B cell (primary cell): ENCODE data around the gene ZNF836.

Source experiments
- CTCF ChIP-seq: fragments of 200-600 bp; IDR thresholded peaks from one replicate; pipeline ENCODE4 v1.8.0; 2022; ENCODE audit warnings: antibody characterized with exemption, mild to moderate bottlenecking
- EZH2 ChIP-seq: IDR thresholded peaks from 2 replicates; pipeline ENCODE4 v1.6.1; 2012; ENCODE audit warnings: borderline replicate concordance, low read depth, mild to moderate bottlenecking, moderate library complexity, low read length; ENCODE audit not compliant: insufficient read depth, poor library complexity, severe bottlenecking

- TF ChIP-seq CTCF (no peak), EZH2 (no peak)
Observed at GRCh38 chr19:52191951-52192350, 20.5 kb upstream of the ZNF836 start.
